GM18867 (cell line): ENCODE measurements around the gene AKR1C2.
"Not testable (repeated sequence)": the region's sequence is repeated elsewhere in the genome, so short reads cannot be mapped to it uniquely, and the experiment has no call there.

Experiments
- ATAC-seq: cut with Tn5 transposase; IDR thresholded peaks from one replicate; pipeline ENCODE4 v1.9.1; 2021; ENCODE audit warnings: mild to moderate bottlenecking, moderate library complexity; ENCODE audit not compliant: unreplicated experiment

The AKR1C2 gene

DNA sequence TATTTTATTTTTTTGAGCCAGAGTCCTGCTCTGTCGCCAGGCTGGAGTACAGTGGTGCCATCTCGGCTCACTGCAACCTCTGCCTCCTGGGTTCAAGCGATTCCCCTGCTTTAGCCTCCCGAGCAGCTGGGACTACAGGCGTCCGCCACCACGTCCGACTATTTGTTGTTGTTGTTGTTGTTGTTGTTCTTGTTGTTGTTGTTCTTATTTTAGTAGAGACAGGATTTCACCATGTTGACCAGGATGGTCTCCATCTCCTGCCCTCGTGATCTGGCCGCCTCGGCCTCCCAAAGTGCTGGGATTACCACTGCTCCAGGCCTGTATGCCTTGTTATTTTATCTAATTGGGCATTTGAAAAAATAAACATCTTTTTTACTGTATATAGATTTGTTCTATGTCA lies 42.1 kb downstream of the AKR1C2 start:
- ATAC-seq = not testable (repeated sequence)

DNA sequence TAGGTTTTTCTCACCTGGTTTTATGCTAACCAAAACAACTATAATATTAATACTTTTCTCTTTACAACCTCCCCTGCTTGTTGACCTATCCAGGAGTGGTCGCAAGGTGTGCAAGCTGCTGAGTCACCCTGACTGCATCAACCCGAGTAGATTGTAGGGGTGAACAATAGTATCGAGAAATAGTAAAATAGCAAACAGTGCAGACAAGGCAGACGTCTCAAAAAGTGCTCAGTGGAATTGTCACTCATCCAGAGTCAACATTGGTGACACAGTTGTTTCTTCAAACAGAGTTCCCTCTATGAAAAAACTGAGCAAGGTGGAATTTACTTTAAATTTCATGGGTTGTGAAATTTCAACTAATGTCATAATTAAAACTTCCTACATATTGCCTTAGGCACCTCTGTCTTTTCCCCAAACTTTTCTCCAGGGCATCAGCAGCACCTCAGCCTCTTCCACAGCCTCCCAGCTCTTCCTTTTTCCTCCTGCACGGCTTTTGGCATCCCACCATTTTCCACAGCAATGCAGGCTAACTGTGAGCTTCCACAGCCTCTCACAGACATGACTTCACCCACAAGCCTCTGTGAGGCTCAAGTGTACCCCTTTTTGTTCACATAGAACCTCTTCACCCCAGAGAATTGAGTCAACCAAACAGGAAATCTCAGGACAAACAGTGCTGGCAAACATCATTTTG lies 46.6 kb downstream of the AKR1C2 start:
- ATAC-seq = not testable (repeated sequence)

DNA sequence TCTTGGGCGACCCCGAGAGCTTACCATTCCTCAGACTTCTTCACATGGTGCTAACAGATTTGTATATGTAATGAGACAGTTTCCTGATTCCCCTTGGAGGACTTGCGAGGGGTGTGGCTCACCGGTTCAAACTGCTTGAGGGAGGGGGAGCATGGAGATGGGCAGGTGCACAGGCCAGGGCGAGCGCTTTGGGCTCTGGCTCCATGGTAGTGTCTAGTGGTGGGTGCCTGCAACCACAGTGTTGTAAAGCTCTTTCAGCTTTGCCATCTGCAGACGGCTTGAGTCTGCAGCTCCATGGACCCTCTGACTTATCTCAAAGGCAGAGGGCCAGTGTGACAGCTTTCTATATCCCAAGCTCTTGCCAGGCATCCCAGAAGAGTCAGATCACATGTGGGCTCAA lies 47.6 kb downstream of the AKR1C2 start:
- ATAC-seq = not testable (repeated sequence)

- no peak for ATAC-seq
These were observed 50.3 kb downstream of the AKR1C2 start for GRCh38 chr10:4953405-4953804.

- ATAC-seq = not testable (repeated sequence)
These were observed 52.0 kb downstream of the AKR1C2 start for GRCh38 chr10:4951512-4952162.

DNA sequence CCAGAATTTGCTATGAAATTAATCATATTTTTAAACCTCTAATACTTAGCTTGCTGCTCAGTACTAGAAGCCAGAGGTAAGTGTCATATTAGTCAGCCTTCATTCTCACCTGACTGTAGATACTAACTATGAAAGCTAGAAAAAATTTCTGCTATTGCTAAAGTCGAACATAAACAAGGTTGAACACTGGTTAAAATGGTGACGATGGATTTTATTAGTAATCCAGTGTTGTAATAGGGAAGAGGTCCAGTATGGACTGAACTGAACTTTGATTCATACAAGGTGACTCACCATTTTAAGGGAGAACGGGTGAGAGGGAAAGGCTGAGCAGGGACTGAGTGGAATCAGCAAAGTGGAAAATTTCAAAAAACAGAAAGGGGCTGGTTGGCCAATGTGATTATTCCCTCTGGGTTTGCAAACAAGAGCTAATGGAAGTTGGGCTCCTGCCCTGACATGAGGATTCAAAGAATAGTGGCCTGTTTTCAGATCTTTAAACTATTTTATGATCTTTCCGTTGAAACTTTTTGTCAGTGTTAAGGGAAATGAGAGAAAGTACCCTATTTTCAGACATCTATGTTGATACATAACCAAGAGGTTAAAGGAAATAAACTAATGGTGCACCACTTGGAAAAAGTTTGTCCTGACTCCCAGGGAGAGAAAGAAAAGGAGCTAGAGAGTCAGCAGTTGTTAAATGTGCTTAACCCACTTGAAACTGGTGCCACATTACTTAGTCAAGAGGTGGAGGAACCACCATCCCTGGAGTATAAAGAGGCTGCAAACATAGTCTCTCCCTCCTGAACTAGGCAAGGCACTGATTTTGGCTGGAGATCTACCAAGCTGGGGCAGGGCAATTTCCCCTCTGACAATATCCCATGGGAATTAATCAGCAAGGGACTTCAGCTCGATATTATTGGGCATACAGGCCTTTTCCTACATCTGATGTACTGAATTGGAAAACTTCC lies 55.7 kb downstream of the AKR1C2 start:
- ATAC-seq = no peak

DNA sequence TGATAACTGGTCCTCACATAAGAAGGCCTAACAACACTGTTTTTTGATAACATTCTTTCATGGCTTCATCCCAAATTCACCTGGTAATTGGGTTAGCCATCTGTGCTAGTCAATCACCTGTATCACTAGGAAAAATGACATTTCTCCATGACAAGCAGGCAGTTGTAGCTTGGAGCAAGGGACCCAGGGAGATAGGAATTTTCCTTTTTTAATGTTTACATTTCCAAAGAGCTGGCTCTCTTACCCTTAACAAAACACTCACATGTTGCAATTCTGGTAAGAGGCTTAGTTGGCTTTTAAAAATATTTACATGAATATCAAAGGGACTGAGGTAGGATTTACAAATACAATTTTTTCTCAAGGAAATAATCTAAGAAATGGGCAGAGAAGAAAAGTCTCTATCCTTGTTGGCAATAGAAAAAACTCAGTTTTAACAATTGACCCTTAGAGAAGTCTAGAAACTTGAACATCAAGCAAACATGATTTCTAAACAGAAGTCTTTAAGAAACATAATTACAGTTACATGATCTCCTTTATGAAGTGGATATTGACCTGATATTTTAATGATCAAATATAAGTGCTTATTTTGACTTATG lies 56.5 kb downstream of the AKR1C2 start:
- no peak for ATAC-seq

GRCh38 chr10:4945766-4946717 lies 57.6 kb downstream of the AKR1C2 start:
- ATAC-seq = no peak

- no peak for ATAC-seq
These were observed 58.8 kb downstream of the AKR1C2 start for GRCh38 chr10:4944841-4945240.

DNA sequence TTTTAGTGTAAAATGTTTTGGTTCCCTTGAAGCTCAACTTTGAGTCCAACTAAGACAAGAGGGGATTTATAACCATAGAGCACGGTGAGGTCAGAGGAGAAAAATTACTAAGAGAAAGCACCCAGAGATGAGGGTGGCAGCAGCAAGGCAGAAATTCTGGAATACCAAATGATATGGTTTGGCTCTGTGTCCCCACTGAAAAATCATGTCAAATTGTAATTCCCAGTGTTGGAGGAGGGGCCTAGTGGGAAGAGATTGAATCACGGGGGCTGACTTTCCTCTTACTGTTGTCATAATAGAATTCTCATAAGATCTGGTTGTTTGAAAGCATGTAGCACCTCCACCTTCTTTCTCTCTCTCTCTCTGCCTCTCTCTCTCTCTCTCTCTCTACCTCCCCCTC lies 59.8 kb downstream of the AKR1C2 start:
- no peak for ATAC-seq

DNA sequence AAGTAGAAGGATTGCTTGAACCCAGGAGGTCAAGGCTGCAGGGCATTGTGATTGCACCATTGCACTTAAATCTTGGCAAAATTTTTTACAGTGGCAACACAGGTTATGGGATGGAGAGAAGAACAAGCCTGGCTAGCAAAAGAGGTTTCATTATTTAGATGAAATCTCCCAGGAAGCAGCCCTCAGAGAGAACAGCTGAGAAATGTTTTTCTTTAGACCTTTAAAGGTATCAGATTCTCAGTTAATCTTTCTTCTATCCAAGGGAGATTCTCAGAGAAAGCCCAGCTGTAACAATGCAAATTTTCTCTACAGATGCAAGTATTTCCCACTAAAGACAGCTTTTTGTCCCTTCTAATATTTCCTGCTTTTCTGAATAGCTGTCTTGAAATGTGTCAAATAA lies 60.2 kb downstream of the AKR1C2 start:
- not testable (repeated sequence) for ATAC-seq

DNA sequence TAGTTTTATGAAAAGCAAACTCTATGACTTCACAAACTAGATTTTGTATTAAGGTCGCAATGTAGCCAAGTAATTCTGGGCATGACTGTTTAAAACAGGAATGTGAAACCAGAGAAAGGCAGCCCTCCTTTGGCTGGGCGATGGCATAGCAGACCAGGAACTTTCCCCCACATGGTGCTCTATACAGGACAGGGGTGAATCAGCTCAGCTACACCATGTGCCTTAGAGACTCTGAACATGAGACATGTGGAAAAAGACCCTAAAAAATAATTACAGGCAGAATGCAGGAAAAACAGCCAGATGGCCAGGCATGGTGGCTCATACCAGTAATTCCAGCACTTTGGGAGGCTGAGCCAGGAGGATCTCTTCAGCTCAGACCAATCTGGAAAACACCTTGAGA lies 60.7 kb downstream of the AKR1C2 start:
- ATAC-seq = not testable (repeated sequence)

GRCh38 chr10:4941540-4942330 lies 61.9 kb downstream of the AKR1C2 start:
- ATAC-seq = no peak

DNA sequence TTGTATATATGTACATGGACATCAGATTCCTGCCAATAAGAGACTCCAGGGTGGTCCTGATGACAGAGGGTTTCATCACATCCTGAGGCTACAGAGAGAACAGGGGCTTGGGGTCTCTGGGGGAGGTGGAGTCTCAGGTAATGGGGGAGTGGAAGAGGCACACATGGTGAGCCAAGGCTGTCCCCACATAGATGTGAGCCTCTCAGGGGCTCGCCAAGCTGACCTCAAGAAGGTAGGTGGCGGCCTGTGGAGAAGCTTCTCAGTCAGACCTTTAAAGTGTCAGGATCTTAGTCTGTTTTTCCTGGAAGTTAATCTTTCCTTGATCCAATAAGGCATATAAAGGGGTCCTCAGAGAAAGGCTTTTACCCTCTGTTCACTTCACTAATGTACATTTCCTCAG lies 62.7 kb downstream of the AKR1C2 start:
- not testable (repeated sequence) for ATAC-seq

DNA sequence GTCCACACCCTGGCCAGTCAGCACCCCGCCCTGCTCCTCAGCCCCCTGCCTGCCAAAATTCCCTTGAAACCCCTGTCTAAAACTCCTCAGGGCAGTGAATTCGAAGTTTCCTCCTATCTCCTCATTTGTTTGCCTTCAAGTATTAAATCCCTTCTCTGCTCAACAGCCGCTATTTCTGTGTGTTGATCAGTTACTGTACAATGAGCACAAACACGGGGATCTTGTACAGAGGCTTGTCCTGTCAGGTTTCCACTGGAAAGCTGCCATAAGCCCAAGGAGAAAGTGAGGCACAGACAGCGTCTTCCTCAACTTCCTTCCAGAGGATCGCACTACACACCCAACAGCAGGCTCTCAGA lies 63.6 kb downstream of the AKR1C2 start:
- ATAC-seq = not testable (repeated sequence)

- ATAC-seq = no peak
These were observed 64.2 kb downstream of the AKR1C2 start for GRCh38 chr10:4939224-4940072.
